OCI-LY1 (cell line): ENCODE results near the gene ALOX5AP.

Experiments used
- H2AFZ ChIP-seq: fragments of 200-600 bp; sonication (generic), shearing (Covaris generic); 2 replicates; pipeline ENCODE4 v1.6.0; 2014; ENCODE audit warnings: antibody characterized with exemption, mild to moderate bottlenecking, low read length
- H3F3A ChIP-seq: fragments of 200-600 bp; sonication (generic), shearing (Covaris generic); 2 replicates; pipeline ENCODE4 v1.6.0; 2014; ENCODE audit warnings: mild to moderate bottlenecking, antibody characterized with exemption, low read length, moderate library complexity; ENCODE audit not compliant: insufficient read depth
- H3K27ac ChIP-seq: fragments of 200-600 bp; sonication (generic); 2 replicates; pipeline ENCODE4 v1.5.1; 2014; ENCODE audit warnings: low read length, mixed run types, mild to moderate bottlenecking, low read depth; ENCODE audit not compliant: poor library complexity, severe bottlenecking
- H3K27me3 ChIP-seq: fragments of 200-600 bp; sonication (generic); 2 replicates; pipeline ENCODE4 v1.6.0; 2014; ENCODE audit warnings: antibody characterized with exemption, mild to moderate bottlenecking, low read length, moderate library complexity; ENCODE audit not compliant: insufficient read depth
- H3K36me3 ChIP-seq: fragments of 200-600 bp; sonication (generic); 2 replicates; pipeline ENCODE4 v1.6.1; 2014; ENCODE audit warnings: mild to moderate bottlenecking, antibody characterized with exemption, low read length, moderate library complexity, mixed read lengths; ENCODE audit not compliant: insufficient read depth
- H3K4me1 ChIP-seq: fragments of 200-600 bp; sonication (generic); 2 replicates; pipeline ENCODE4 v1.5.1; 2014; ENCODE audit warnings: mild to moderate bottlenecking, low read length, moderate library complexity; ENCODE audit not compliant: insufficient read depth, severe bottlenecking
- H3K4me2 ChIP-seq: fragments of 200-600 bp; sonication (generic), shearing (Covaris generic); 2 replicates; pipeline ENCODE4 v1.6.1; 2014; ENCODE audit warnings: low read length
- H3K4me3 ChIP-seq: fragments of 200-600 bp; sonication (generic); 2 replicates; pipeline ENCODE4 v1.5.1; 2014; ENCODE audit warnings: low read length, low read depth, mild to moderate bottlenecking, mixed read lengths; ENCODE audit not compliant: poor library complexity, severe bottlenecking
- H3K79me2 ChIP-seq: fragments of 200-600 bp; shearing (Covaris generic); 2 replicates; pipeline ENCODE4 v1.6.1; 2016; ENCODE audit warnings: mixed run types, low read length, mixed read lengths; ENCODE audit not compliant: insufficient read depth
- H3K9ac ChIP-seq: fragments of 200-600 bp; sonication (generic), shearing (Covaris generic); 2 replicates; pipeline ENCODE4 v1.6.1; 2014; ENCODE audit warnings: mild to moderate bottlenecking, low read length, mixed read lengths
- H3K9me2 ChIP-seq: fragments of 200-600 bp; sonication (generic), shearing (Covaris generic); 2 replicates; pipeline ENCODE4 v1.6.1; 2014; ENCODE audit warnings: low read depth, mild to moderate bottlenecking, low read length, mixed read lengths
- H3K9me3 ChIP-seq: fragments of 200-600 bp; shearing (Covaris generic); 2 replicates; pipeline ENCODE4 v1.6.1; 2014; ENCODE audit warnings: low read length, mixed read lengths
- H4K20me1 ChIP-seq: fragments of 200-600 bp; sonication (generic), shearing (Covaris generic); 2 replicates; pipeline ENCODE4 v1.6.0; 2016; ENCODE audit warnings: mild to moderate bottlenecking, low read length; ENCODE audit not compliant: insufficient read depth
- CTCF ChIP-seq: fragments of 200-600 bp; sonication (generic), shearing (Covaris generic); IDR thresholded peaks from 2 replicates; pipeline ENCODE4 v1.5.1; 2017; ENCODE audit warnings: mild to moderate bottlenecking, antibody characterized with exemption, low read length, moderate library complexity, mixed read lengths
- EZH2 ChIP-seq: fragments of 200-600 bp; sonication (generic), shearing (Covaris generic); IDR thresholded peaks from 2 replicates; pipeline ENCODE4 v1.8.0; 2017; ENCODE audit warnings: borderline replicate concordance, mixed run types, mild to moderate bottlenecking, antibody characterized with exemption, low read length, moderate library complexity, mixed read lengths

ALOX5AP gene

GRCh38 chr13:30798776-30799355, 63.5 kb downstream of the ALOX5AP start:
- no peak overlapping the region for H3K4me3 ChIP-seq
- no peaks in the 10 kb centered on the region for H3F3A ChIP-seq
- TF ChIP-seq CTCF = no peak
- no peak for TF ChIP-seq EZH2
- H3K9me3 ChIP-seq = no peaks in the 10 kb centered on the region
- H3K27ac ChIP-seq = no peak overlapping the region
- no peaks in the 10 kb centered on the region for H4K20me1 ChIP-seq
- H3K36me3 ChIP-seq = no peaks in the 10 kb centered on the region
- no peak overlapping the region for H3K4me2 ChIP-seq
- H3K9ac ChIP-seq = no peak overlapping the region
- 0 out of 2 replicates have a peak, but pooled peaks cover 6% of the 10 kb centered on the region for H3K27me3 ChIP-seq
- no peaks in the 10 kb centered on the region for H3K79me2 ChIP-seq
- no peaks in the 10 kb centered on the region for H3K9me2 ChIP-seq
- no peak overlapping the region for H2AFZ ChIP-seq
- H3K4me1 ChIP-seq = peaks cover 7% of the 10 kb centered on the region

- 0 out of 2 replicates have a peak, but pooled peaks cover 6% of the 10 kb centered on the region for H3K27me3 ChIP-seq
- no peaks in the 10 kb centered on the region for H3K9me2 ChIP-seq
- no peak overlapping the region for H3K27ac ChIP-seq
- peaks cover 7% of the 10 kb centered on the region for H3K4me1 ChIP-seq
- no peaks in the 10 kb centered on the region for H3F3A ChIP-seq
- H3K9me3 ChIP-seq = no peaks in the 10 kb centered on the region
- no peak overlapping the region for H3K4me3 ChIP-seq
- TF ChIP-seq EZH2 (no peak), CTCF (no peak)
- no peak overlapping the region for H3K4me2 ChIP-seq
- H3K79me2 ChIP-seq = no peaks in the 10 kb centered on the region
- no peak overlapping the region for H3K9ac ChIP-seq
- no peak overlapping the region for H2AFZ ChIP-seq
- H4K20me1 ChIP-seq = no peaks in the 10 kb centered on the region
- no peaks in the 10 kb centered on the region for H3K36me3 ChIP-seq
Observed at GRCh38 chr13:30799356-30799824, 64.0 kb downstream of the ALOX5AP start.

- H3K4me2 ChIP-seq = no peak overlapping the region
- no peaks in the 10 kb centered on the region for H3K79me2 ChIP-seq
- no peaks in the 10 kb centered on the region for H3K9me2 ChIP-seq
- no peak overlapping the region for H3K9ac ChIP-seq
- TF ChIP-seq EZH2 (no peak), CTCF (no peak)
- H4K20me1 ChIP-seq = no peaks in the 10 kb centered on the region
- H3K4me3 ChIP-seq = no peak overlapping the region
- no peaks in the 10 kb centered on the region for H3K36me3 ChIP-seq
- 0 out of 2 replicates have a peak, but pooled peaks cover 6% of the 10 kb centered on the region for H3K27me3 ChIP-seq
- peaks cover 7% of the 10 kb centered on the region for H3K4me1 ChIP-seq
- no peak overlapping the region for H3K27ac ChIP-seq
- no peaks in the 10 kb centered on the region for H3F3A ChIP-seq
- H2AFZ ChIP-seq = no peak overlapping the region
- H3K9me3 ChIP-seq = no peaks in the 10 kb centered on the region
Observed at GRCh38 chr13:30800107-30800506, 64.8 kb downstream of the ALOX5AP start.
